Esophagus muscularis mucosa (tissue), 4 donors: ENCODE results near the gene DCTN3. TPM values are rescaled to one million over a fixed set of nuclear protein-coding genes. Genes with fewer than 3 reads are reported as not detected.
A peak's percentile ranks its signal among the peaks of the same experiment; 100 is the strongest.

ENCODE experiments used
- DNase-seq: peaks from one replicate; pipeline ENCODE4 v3.0.0-alpha.2; 2017; ENCODE audit errors: extremely low spot score
- H3K27ac ChIP-seq, 4 donors: fragments of 200-600 bp; sonication (generic); replicated peaks in 1 of 4; 1 replicate in 3 of 4; 2 replicates in 1 of 4; pipeline ENCODE4 v1.5.1; 2016 to 2019; ENCODE audit warnings: mild to moderate bottlenecking in 1 of 4
- H3K27me3 ChIP-seq, 4 donors: fragments of 200-600 bp; sonication (generic); one replicate each; pipeline versions ENCODE4 v1.5.1 to v1.6.0; 2016 to 2019
- H3K36me3 ChIP-seq, 4 donors: fragments of 200-600 bp; sonication (generic); one replicate each; pipeline ENCODE4 v1.5.1; 2016 to 2019
- H3K4me1 ChIP-seq, 4 donors: fragments of 200-600 bp; sonication (generic); one replicate each; pipeline ENCODE4 v1.5.1; 2016 to 2019
- H3K4me3 ChIP-seq, 4 donors: fragments of 200-600 bp; sonication (generic); 1 replicate in 2 of 4; 2 replicates in 2 of 4; pipeline ENCODE4 v1.5.1; 2016 to 2019; ENCODE audit warnings: mild to moderate bottlenecking in 4 of 4, moderate library complexity in 1 of 4
- H3K9me3 ChIP-seq, 4 donors: fragments of 200-600 bp; sonication (generic); 1 replicate in 3 of 4; 2 replicates in 1 of 4; pipeline ENCODE4 v1.5.1; 2016 to 2019
- EP300 ChIP-seq: sonication (generic); formaldehyde crosslinking; IDR thresholded peaks from one replicate; pipeline ENCODE4 v1.6.1; 2017; ENCODE audit warnings: antibody characterized with exemption
- POLR2A ChIP-seq: fragments of 450-650 bp; IDR thresholded peaks from one replicate; pipeline ENCODE4 v1.6.1; 2017; ENCODE audit warnings: antibody characterized with exemption, moderate library complexity, mild to moderate bottlenecking, low read depth
- POLR2AphosphoS5 ChIP-seq, 2 donors: sonication (generic); formaldehyde crosslinking; IDR thresholded peaks; one replicate each; pipeline ENCODE4 v1.6.1; 2017; ENCODE audit warnings: antibody characterized with exemption in 2 of 2
- WGBS: methylation state at CpG from one replicate; pipeline ENCODE4 v1.1.5; 2018; 5-methylcytosine and 5-hydroxymethylcytosine counted together
- intact Hi-C: fragments of 100-400 bp; cut with DNase I; formaldehyde crosslinking; loops from one replicate; pipeline ENCODE4 v1.15.1; 2023
- total RNA-seq, 4 donors: library from RNA; depleted of rRNA; stranded (reverse); fragments of >200 nt; gene quantifications; one replicate each; pipeline versions ENCODE4 v1.1.0 to v1.2.1, GENCODE V29; 2016
- TF ChIP-seq, protein P1 (sequence below), 3 experiments: fragments of 200-600 bp in 2 of 3; fragments of 450-650 bp in 1 of 3; sonication (generic) in 2 of 3; IDR thresholded peaks; one replicate each; pipeline ENCODE4 v1.5.1; 2017 to 2019; ENCODE audit warnings: antibody characterized with exemption in 3 of 3, mild to moderate bottlenecking in 2 of 3, moderate library complexity in 1 of 3

Gene DCTN3
- total RNA-seq, 4 donors from 2014 or later, result 104 to 129 (median 113) TPM

DNA sequence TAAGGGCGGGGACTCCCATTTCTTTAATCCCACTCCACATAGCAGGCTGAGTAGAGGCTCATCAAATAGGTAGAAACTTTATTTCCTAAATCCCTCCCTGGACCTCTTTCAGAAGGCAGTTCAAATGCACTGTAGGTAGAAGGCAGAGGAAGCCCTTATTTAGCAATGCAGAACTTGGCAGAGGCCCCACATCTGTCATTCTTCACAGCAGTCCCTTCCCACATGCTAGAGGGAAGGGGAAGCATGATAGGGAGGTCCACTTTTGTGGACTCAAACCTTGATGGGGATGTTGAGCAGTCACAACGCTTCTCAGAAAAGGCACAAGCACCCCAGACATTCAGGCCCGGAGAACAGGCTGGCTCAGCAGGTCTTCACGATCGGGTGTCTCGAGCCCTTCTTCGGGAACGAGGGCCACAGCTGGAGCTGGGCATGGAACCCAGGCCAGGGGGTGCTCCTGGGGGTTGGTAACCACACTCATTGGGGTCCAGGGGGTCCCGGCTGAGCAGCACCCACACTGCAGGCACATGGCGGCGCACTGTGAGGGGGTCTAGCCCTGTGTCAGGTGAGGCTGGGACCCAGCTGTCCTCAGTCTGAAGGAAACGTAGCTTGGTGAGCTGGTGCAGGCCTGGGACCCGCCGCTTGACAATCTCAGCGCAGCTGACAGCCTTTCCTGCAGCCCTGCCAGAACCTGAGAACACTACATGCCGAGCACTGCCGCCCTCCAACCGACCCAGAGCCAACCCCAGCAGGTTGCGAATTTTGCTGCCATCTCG is 9.7 kb downstream of the DCTN3 start:
- Histone ChIP-seq H3K27me3 (no peaks in the 10 kb centered on the region), H3K4me3 (peak overlapping the region; percentile 71 to 74 (median 72)), H3K9me3 (no peaks in the 10 kb centered on the region), H3K36me3 (peaks cover 4 to 25% (median 22%) of the 10 kb centered on the region in 4 donors), H3K4me1 (peaks cover 18 to 29% (median 27%) of the 10 kb centered on the region in 4 donors), H3K27ac (peak overlapping the region in 2 of 4 donors; percentile 84 to 86)
- TF ChIP-seq POLR2AphosphoS5 (IDR thresholded peaks at IDR 0.05) (no peak), POLR2A (no peak), EP300 (no peak)
- TF ChIP-seq, protein P1, sequence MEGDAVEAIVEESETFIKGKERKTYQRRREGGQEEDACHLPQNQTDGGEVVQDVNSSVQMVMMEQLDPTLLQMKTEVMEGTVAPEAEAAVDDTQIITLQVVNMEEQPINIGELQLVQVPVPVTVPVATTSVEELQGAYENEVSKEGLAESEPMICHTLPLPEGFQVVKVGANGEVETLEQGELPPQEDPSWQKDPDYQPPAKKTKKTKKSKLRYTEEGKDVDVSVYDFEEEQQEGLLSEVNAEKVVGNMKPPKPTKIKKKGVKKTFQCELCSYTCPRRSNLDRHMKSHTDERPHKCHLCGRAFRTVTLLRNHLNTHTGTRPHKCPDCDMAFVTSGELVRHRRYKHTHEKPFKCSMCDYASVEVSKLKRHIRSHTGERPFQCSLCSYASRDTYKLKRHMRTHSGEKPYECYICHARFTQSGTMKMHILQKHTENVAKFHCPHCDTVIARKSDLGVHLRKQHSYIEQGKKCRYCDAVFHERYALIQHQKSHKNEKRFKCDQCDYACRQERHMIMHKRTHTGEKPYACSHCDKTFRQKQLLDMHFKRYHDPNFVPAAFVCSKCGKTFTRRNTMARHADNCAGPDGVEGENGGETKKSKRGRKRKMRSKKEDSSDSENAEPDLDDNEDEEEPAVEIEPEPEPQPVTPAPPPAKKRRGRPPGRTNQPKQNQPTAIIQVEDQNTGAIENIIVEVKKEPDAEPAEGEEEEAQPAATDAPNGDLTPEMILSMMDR (IDR thresholded peaks at IDR 0.05), result no peak
- DNase-seq, result no peak
- 92% methylated on average over 15 of the region's 20 CpGs for WGBS
- intact Hi-C loops, result loop anchor here (2.0 to 5.0 kb wide), 2 partner anchors 90 to 153 kb away; partner anchors contain the start of genes DNAI1 and FAM219A

DNA sequence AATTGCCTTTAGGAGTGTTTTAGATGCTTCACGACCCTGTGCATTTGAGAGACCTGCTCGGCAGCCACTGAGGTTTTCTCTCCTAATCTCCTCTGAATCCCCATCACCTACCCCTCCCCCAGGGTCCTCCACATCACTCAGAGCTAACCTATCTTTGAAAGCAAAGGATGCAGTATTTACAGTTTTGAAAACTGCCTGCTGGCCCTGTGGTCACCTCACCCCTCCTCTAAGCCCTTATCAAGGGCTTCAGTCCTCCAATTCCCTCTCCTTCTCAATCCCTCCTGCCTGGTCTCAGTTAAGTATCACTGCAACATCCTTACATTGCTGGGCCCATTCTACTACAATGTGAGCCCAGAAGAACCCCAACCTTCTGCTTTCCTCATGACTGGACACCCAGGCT is 13.0 kb downstream of the DCTN3 start:
- no peak for TF ChIP-seq EP300
- no peak for TF ChIP-seq POLR2AphosphoS5 (IDR thresholded peaks at IDR 0.05)
- TF ChIP-seq, protein P1 (IDR thresholded peaks at IDR 0.05), result no peak
- no peak for TF ChIP-seq POLR2A
- intact Hi-C loops, result loop anchor here (10.0 kb wide), 1 partner anchor 273 kb away; no protein-coding TSS in a partner anchor
- 52% methylated on average over 2 of the region's 2 CpGs for WGBS
- H3K4me3 ChIP-seq, result no peak overlapping the region
- H3K27me3 ChIP-seq, result no peaks in the 10 kb centered on the region
- H3K27ac ChIP-seq, result no peak overlapping the region
- H3K4me1 ChIP-seq, result peaks cover 11 to 24% (median 18%) of the 10 kb centered on the region in 4 donors
- no peak for DNase-seq
- H3K36me3 ChIP-seq, result no peaks in the 10 kb centered on the region
- H3K9me3 ChIP-seq, result no peaks in the 10 kb centered on the region

DNA sequence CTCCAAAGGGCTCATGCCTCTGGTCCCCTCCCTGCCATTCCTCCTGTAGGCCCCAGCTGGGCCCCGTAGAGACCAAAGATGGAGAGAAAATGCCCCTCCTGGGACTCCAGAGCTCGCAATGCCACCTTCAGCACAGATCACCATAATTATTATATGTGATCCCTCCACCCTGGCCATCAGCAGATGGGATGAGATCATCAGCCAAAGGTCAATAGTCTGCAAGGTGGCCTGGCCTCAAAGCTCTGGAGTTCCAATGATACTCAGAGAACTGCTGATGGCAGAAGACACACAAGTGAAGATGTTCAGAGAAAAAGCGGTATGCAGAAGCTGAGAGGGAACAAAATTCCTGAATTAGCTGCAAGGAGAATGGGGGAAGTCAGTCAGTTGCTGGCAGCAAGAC is 13.4 kb downstream of the DCTN3 start:
- no peaks in the 10 kb centered on the region for H3K27me3 ChIP-seq
- DNase-seq, result no peak
- no peaks in the 10 kb centered on the region for H3K36me3 ChIP-seq
- no peak overlapping the region for H3K4me3 ChIP-seq
- WGBS, result 87% methylated on average over 3 of the region's 3 CpGs
- intact Hi-C loops, result loop anchor here (10.0 kb wide), 1 partner anchor 272 kb away; no protein-coding TSS in a partner anchor
- no peak overlapping the region for H3K27ac ChIP-seq
- H3K9me3 ChIP-seq, result no peaks in the 10 kb centered on the region
- TF ChIP-seq POLR2A, result no peak
- TF ChIP-seq, protein P1 (IDR thresholded peaks at IDR 0.05), result no peak
- TF ChIP-seq POLR2AphosphoS5 (IDR thresholded peaks at IDR 0.05), result no peak
- no peak for TF ChIP-seq EP300
- H3K4me1 ChIP-seq, result peaks cover 10 to 22% (median 15%) of the 10 kb centered on the region in 4 donors

DNA sequence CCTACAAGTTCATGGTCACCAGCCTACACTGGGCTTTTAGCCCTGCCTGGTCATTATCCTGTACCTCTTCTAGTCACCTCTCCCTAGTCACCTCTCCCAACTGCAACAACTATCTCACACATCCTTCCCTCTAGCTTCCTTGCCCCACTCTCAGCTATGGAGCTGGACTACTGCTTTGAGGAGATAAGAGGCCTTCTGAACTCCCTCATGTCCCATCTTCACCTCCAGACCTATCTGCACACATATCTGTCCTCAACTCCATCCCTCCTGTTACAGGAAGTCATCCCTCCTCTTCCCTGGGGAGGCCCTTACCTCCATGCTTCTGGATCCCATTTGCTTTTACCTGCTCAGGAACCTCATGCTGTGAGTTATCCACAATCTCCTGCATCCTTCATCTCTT is 14.1 kb downstream of the DCTN3 start:
- H3K27me3 ChIP-seq, result no peaks in the 10 kb centered on the region
- H3K9me3 ChIP-seq, result no peaks in the 10 kb centered on the region
- no peak for DNase-seq
- TF ChIP-seq EP300, result no peak
- TF ChIP-seq POLR2A, result no peak
- no peak for TF ChIP-seq POLR2AphosphoS5 (IDR thresholded peaks at IDR 0.05)
- TF ChIP-seq, protein P1 (IDR thresholded peaks at IDR 0.05), result no peak
- intact Hi-C loops, result loop anchor here (10.0 kb wide), 1 partner anchor 271 kb away; no protein-coding TSS in a partner anchor
- H3K36me3 ChIP-seq, result no peaks in the 10 kb centered on the region
- H3K4me3 ChIP-seq, result no peak overlapping the region
- H3K4me1 ChIP-seq, result peaks cover 7 to 17% (median 10%) of the 10 kb centered on the region in 4 donors
- H3K27ac ChIP-seq, result no peak overlapping the region
